COLO668 (cell line): ENCODE measurements around the gene ADPGK.

Experiments
- DNase-seq: peaks from one replicate; lab custom pipeline; 2025; ENCODE audit not compliant: unreplicated experiment; lab: John Stamatoyannopoulos, UW

The ADPGK gene

GRCh38 chr15:72790302-72790910, 6.8 kb upstream of the ADPGK start:
- DNase-seq = no peak

GRCh38 chr15:72787526-72787925, 4.0 kb upstream of the ADPGK start:
- no peak for DNase-seq

- DNase-seq = no peak
These were observed 3.3 kb upstream of the ADPGK start for GRCh38 chr15:72786676-72787345.

- DNase-seq = no peak
These were observed 2.7 kb upstream of the ADPGK start for GRCh38 chr15:72786242-72786641.

- DNase-seq = no peak
These were observed 2.3 kb upstream of the ADPGK start for GRCh38 chr15:72785841-72786240.

GRCh38 chr15:72785432-72785831, 1.9 kb upstream of the ADPGK start:
- no peak for DNase-seq

GRCh38 chr15:72784456-72784876, 908 bp upstream of the ADPGK start:
- DNase-seq = no peak

- DNase-seq = no peak
These were observed 436 bp downstream of the ADPGK start for GRCh38 chr15:72783004-72783639.

GRCh38 chr15:72782274-72783003, 1.1 kb downstream of the ADPGK start:
- DNase-seq = no peak

- DNase-seq = no peak
These were observed 1.9 kb downstream of the ADPGK start for GRCh38 chr15:72781631-72782030.

- DNase-seq = no peak
These were observed 4.8 kb downstream of the ADPGK start for GRCh38 chr15:72778796-72779195.

GRCh38 chr15:72774696-72775383, 8.7 kb downstream of the ADPGK start:
- no peak for DNase-seq

- DNase-seq = no peak
These were observed 12.2 kb downstream of the ADPGK start for GRCh38 chr15:72771329-72771725.

GRCh38 chr15:72770673-72771328, 12.8 kb downstream of the ADPGK start:
- DNase-seq = no peak

GRCh38 chr15:72766780-72767179, 16.8 kb downstream of the ADPGK start:
- no peak for DNase-seq

GRCh38 chr15:72766025-72766424, 17.5 kb downstream of the ADPGK start:
- no peak for DNase-seq

GRCh38 chr15:72764656-72765055, 18.9 kb downstream of the ADPGK start:
- DNase-seq = no peak

- no peak for DNase-seq
These were observed 22.8 kb downstream of the ADPGK start for GRCh38 chr15:72760590-72761260.

- no peak for DNase-seq
These were observed 25.4 kb downstream of the ADPGK start for GRCh38 chr15:72758182-72758581.

GRCh38 chr15:72754096-72754495, 29.5 kb downstream of the ADPGK start:
- no peak for DNase-seq
